GM12878 (cell line): Measurements from ENCODE around the gene TMC2. TPM values are rescaled to one million over a fixed set of nuclear protein-coding genes. Genes with fewer than 3 reads are reported as not detected.

ENCODE experiments used
- ATAC-seq: fragments of 200-7000 bp; cut with Tn5 transposase; 3 replicates; pipeline ENCODE4 v1.9.1; 2020; ENCODE audit warnings: mild to moderate bottlenecking, moderate library complexity
- BruUV-seq: library from RNA; stranded (reverse); fragments of 400-500 nt; replicated peaks from 2 replicates; lab custom pipeline; 2021; lab: Mats Ljungman, UMichigan
- CTCF ChIA-PET: fragments of 300-600 bp; sonication (Branson Sonifier 250); formaldehyde crosslinking; extraction: SDS; loops from one replicate; lab custom pipeline; 2021; ENCODE audit warnings: inconsistent platforms; lab: Yijun Ruan, JAX
- POLR2A ChIA-PET: fragments of 350-600 bp; formaldehyde crosslinking; extraction: SDS; loops from one replicate; lab custom pipeline; 2021; ENCODE audit warnings: inconsistent platforms; lab: Charles Lee
- RAD21 ChIA-PET: fragments of 300-600 bp; sonication (Branson Sonifier 250); formaldehyde crosslinking; loops from one replicate; lab custom pipeline; 2023; ENCODE audit warnings: antibody characterized with exemption; ENCODE audit not compliant: unreplicated experiment; lab: Charles Lee
- SMC1A ChIA-PET: fragments of 300-600 bp; sonication (Branson Sonifier 250); formaldehyde crosslinking; loops from one replicate; lab custom pipeline; 2023; ENCODE audit not compliant: unreplicated experiment, uncharacterized antibody; lab: Charles Lee
- DNase-seq: peaks from one replicate; pipeline ENCODE4 v3.0.0-alpha.2; 2011; ENCODE audit warnings: low read depth, low spot score
- FAIRE-seq: peaks from 3 replicates; lab custom pipeline; 2011; peaks lifted over from hg19 to GRCh38; lab: Jason Lieb, UNC
- H2AFZ ChIP-seq: 2 replicates; pipeline ENCODE4 v1.6.0; 2011; ENCODE audit warnings: low read depth, low read length, control low read depth; ENCODE audit not compliant: control insufficient read depth
- H3K27ac ChIP-seq: 2 replicates; pipeline ENCODE4 v1.5.1; 2011; ENCODE audit warnings: control low read depth; ENCODE audit not compliant: control insufficient read depth, insufficient read depth
- H3K27me3 ChIP-seq, 2 experiments: replicated peaks in 1 of 2; 2 replicates each; pipeline versions ENCODE4 v1.6.0 to v1.6.1; 2011; ENCODE audit warnings: low read length in 1 of 2; ENCODE audit not compliant: control insufficient read depth in 2 of 2, insufficient read depth in 2 of 2
- H3K36me3 ChIP-seq, 2 experiments: 2 replicates each; pipeline ENCODE4 v1.5.1; 2011; ENCODE audit warnings: low read length in 1 of 2; ENCODE audit not compliant: control insufficient read depth in 2 of 2, insufficient read depth in 2 of 2
- H3K4me1 ChIP-seq: 2 replicates; pipeline ENCODE4 v1.6.1; 2011; ENCODE audit warnings: mild to moderate bottlenecking, low read length, moderate library complexity, mixed read lengths; ENCODE audit not compliant: control insufficient read depth, insufficient read depth
- H3K4me2 ChIP-seq: 2 replicates; pipeline ENCODE4 v1.6.0; 2011; ENCODE audit warnings: control low read depth; ENCODE audit not compliant: control insufficient read depth, insufficient read depth
- H3K4me3 ChIP-seq: fragments of 200-600 bp; sonication (generic); 2 replicates; pipeline ENCODE4 v1.5.1; 2016
- H3K79me2 ChIP-seq: 2 replicates; pipeline ENCODE4 v1.6.0; 2011; ENCODE audit warnings: low read length; ENCODE audit not compliant: control insufficient read depth, insufficient read depth
- H3K9ac ChIP-seq: 2 replicates; pipeline ENCODE4 v1.8.0; 2011; ENCODE audit warnings: low read length, control low read depth, mixed read lengths; ENCODE audit not compliant: control insufficient read depth, insufficient read depth
- H3K9me3 ChIP-seq: replicated peaks from 3 replicates; pipeline ENCODE4 v1.5.1; 2011; ENCODE audit warnings: mild to moderate bottlenecking, low read length; ENCODE audit not compliant: control insufficient read depth, insufficient read depth
- H4K20me1 ChIP-seq: 2 replicates; pipeline ENCODE4 v1.6.0; 2011; ENCODE audit not compliant: control insufficient read depth, insufficient read depth
- CREB1 ChIP-seq: IDR thresholded peaks from 2 replicates; pipeline ENCODE4 v1.6.1; 2012; ENCODE audit warnings: low read depth, mild to moderate bottlenecking, inconsistent platforms
- NBN ChIP-seq: fragments of 450-650 bp; IDR thresholded peaks from 2 replicates; pipeline ENCODE4 v1.6.1; 2016
- SUZ12 ChIP-seq: fragments of 200-600 bp; sonication (generic); IDR thresholded peaks from one replicate; pipeline ENCODE4 v1.6.1; 2018; ENCODE audit warnings: antibody characterized with exemption, mild to moderate bottlenecking; ENCODE audit not compliant: unreplicated experiment
- ZNF207 ChIP-seq: fragments of 450-650 bp; IDR thresholded peaks from 2 replicates; pipeline ENCODE4 v1.6.1; 2014; ENCODE audit warnings: antibody characterized with exemption, mild to moderate bottlenecking, borderline replicate concordance
- WGBS: methylation state at CpG from one replicate; pipeline ENCODE4 v1.1.6; 2016; ENCODE audit warnings: low lambda C conversion rate; ENCODE audit not compliant: insufficient replicate concordance, insufficient coverage; ENCODE audit errors: missing lambda C conversion rate; 5-methylcytosine and 5-hydroxymethylcytosine counted together
- in situ Hi-C: fragments of 300-500 bp; cut with MboI; formaldehyde crosslinking; loops from 9 replicates; pipeline ENCODE4 v1.14.3; 2018; ENCODE audit warnings: mixed read lengths
- intact Hi-C: fragments of 100-400 bp; cut with micrococcal nuclease; formaldehyde crosslinking; loops from one replicate; pipeline ENCODE4 v1.14.2; 2022; ENCODE audit not compliant: unreplicated experiment
- polyA plus RNA-seq, 11 experiments: library from polyadenylated mRNA; depleted of rRNA in 4 of 11; unstranded in 6 of 11; stranded (reverse) in 5 of 11; fragments of >200 nt; fragmentation: Nextera tagmentation in 4 of 11; fragmentation: Illumina TruSeq in 1 of 11; extraction: Ambion mirVana in 4 of 11; extraction: Trizol in 1 of 11; gene quantifications; 1 replicate in 1 of 11; 2 replicates in 10 of 11; pipeline versions ENCODE4 v1.2.1 to v1.2.3, GENCODE V29; 2011 to 2016; ENCODE audit warnings: inconsistent platforms in 2 of 11, missing spikeins in 2 of 11, low read depth in 1 of 11
- total RNA-seq, 4 experiments: library from RNA; depleted of rRNA in 3 of 4; stranded (reverse); fragments of >200 nt in 3 of 4; fragmentation: Illumina TruSeq in 1 of 4; extraction: Trizol in 1 of 4; gene quantifications; 2 replicates each; pipeline versions ENCODE4 v1.2.1 to v1.2.3, GENCODE V29; 2013 to 2021
- TF ChIP-seq, protein P1 (sequence below): fragments of 450-650 bp; IDR thresholded peaks from 2 replicates; pipeline ENCODE4 v1.6.1; 2016; ENCODE audit warnings: mild to moderate bottlenecking
- TF ChIP-seq, protein P2 (sequence below): fragments of 450-650 bp; formaldehyde crosslinking; IDR thresholded peaks from 2 replicates; pipeline ENCODE4 v1.4.0; 2020; ENCODE audit warnings: mild to moderate bottlenecking, moderate library complexity

Gene TMC2
- total and polyA plus RNA-seq, 10 of the 15 experiments (the other 5 are each of a cell fraction or from before 2014, with no cell fraction given): 0.08 TPM; not detected in 9

- TF ChIP-seq, protein P1, sequence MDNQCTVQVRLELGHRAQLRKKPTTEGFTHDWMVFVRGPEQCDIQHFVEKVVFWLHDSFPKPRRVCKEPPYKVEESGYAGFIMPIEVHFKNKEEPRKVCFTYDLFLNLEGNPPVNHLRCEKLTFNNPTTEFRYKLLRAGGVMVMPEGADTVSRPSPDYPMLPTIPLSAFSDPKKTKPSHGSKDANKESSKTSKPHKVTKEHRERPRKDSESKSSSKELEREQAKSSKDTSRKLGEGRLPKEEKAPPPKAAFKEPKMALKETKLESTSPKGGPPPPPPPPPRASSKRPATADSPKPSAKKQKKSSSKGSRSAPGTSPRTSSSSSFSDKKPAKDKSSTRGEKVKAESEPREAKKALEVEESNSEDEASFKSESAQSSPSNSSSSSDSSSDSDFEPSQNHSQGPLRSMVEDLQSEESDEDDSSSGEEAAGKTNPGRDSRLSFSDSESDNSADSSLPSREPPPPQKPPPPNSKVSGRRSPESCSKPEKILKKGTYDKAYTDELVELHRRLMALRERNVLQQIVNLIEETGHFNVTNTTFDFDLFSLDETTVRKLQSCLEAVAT: no peak
- TF ChIP-seq NBN: no peak
Measured at GRCh38 chr20:2612073-2612472, 75.7 kb downstream of the TMC2 start (continued).

GRCh38 chr20:2616634-2617033, 80.3 kb downstream of the TMC2 start:
- Histone ChIP-seq H3K4me3 (no peak overlapping the region), H3K79me2 (no peaks in the 10 kb centered on the region), H2AFZ (no peak overlapping the region), H3K9ac (no peak overlapping the region), H3K9me3 (no peaks in the 10 kb centered on the region), H3K4me2 (no peak overlapping the region), H3K4me1 (peaks cover 3% of the 10 kb centered on the region; the same call in 1 of the 2 replicates), H3K27me3 (peaks cover 0 to 4% of the 10 kb centered on the region in 2 experiments; a peak in 3 of 4 replicates), H3K36me3 (no peaks in the 10 kb centered on the region), H4K20me1 (no peaks in the 10 kb centered on the region), H3K27ac (no peak overlapping the region)
- in situ Hi-C loops: no loop called here
- no peak for FAIRE-seq
- intact Hi-C loops: no loop called here
- ATAC-seq: no peak
- no peak for DNase-seq
- TF ChIP-seq ZNF207 (no peak), CREB1 (no peak), SUZ12 (no peak)
- TF ChIP-seq, protein P2, sequence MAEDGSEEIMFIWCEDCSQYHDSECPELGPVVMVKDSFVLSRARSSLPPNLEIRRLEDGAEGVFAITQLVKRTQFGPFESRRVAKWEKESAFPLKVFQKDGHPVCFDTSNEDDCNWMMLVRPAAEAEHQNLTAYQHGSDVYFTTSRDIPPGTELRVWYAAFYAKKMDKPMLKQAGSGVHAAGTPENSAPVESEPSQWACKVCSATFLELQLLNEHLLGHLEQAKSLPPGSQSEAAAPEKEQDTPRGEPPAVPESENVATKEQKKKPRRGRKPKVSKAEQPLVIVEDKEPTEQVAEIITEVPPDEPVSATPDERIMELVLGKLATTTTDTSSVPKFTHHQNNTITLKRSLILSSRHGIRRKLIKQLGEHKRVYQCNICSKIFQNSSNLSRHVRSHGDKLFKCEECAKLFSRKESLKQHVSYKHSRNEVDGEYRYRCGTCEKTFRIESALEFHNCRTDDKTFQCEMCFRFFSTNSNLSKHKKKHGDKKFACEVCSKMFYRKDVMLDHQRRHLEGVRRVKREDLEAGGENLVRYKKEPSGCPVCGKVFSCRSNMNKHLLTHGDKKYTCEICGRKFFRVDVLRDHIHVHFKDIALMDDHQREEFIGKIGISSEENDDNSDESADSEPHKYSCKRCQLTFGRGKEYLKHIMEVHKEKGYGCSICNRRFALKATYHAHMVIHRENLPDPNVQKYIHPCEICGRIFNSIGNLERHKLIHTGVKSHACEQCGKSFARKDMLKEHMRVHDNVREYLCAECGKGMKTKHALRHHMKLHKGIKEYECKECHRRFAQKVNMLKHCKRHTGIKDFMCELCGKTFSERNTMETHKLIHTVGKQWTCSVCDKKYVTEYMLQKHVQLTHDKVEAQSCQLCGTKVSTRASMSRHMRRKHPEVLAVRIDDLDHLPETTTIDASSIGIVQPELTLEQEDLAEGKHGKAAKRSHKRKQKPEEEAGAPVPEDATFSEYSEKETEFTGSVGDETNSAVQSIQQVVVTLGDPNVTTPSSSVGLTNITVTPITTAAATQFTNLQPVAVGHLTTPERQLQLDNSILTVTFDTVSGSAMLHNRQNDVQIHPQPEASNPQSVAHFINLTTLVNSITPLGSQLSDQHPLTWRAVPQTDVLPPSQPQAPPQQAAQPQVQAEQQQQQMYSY (CRISPR knock-in tag): no peak
- ChIA-PET RAD21 (no interaction called here), CTCF (no interaction called here), SMC1A (no interaction called here), POLR2A (no interaction called here)
- 16% methylated on average over 9 of the region's 9 CpGs for WGBS
- BruUV-seq: no TSS peak
